ENCODE data around the gene TRIP4.
"Not testable (repeated sequence)": the region's sequence is repeated elsewhere in the genome, so short reads cannot be mapped to it uniquely, and the experiment has no call there.

TRIP4 gene

GRCh38 chr15:64387562-64388168 is at the start of gene TRIP4:
Gene TRIP4 (plus strand): TSS chr15:64387836. CDS start chr15:64387864, 28 bp downstream.
- peak; percentile 97 for DNase-seq

- no peak for DNase-seq
Observed at GRCh38 chr15:64340355-64340754, 47.3 kb upstream of the TRIP4 start.

GRCh38 chr15:64341961-64342360 is 45.7 kb upstream of the TRIP4 start:
- no peak for DNase-seq

GRCh38 chr15:64343222-64343621 is 44.4 kb upstream of the TRIP4 start:
- no peak for DNase-seq

GRCh38 chr15:64343841-64344240 is 43.8 kb upstream of the TRIP4 start:
- no peak for DNase-seq

- DNase-seq: no peak
Observed at GRCh38 chr15:64344651-64345294, 42.9 kb upstream of the TRIP4 start.

- DNase-seq: not testable (repeated sequence)
Observed at GRCh38 chr15:64346242-64346641, 41.4 kb upstream of the TRIP4 start.

- DNase-seq: no peak
Observed at GRCh38 chr15:64348455-64348854, 39.2 kb upstream of the TRIP4 start.

GRCh38 chr15:64349375-64349774 is 38.3 kb upstream of the TRIP4 start:
- no peak for DNase-seq

GRCh38 chr15:64351265-64351664 is 36.4 kb upstream of the TRIP4 start:
- DNase-seq: peak; percentile 59

- DNase-seq: no peak
Observed at GRCh38 chr15:64354688-64355344, 32.8 kb upstream of the TRIP4 start.

- peak; percentile 8 for DNase-seq
Observed at GRCh38 chr15:64355348-64355943, 32.2 kb upstream of the TRIP4 start.

- DNase-seq: peak; percentile 96
Observed at GRCh38 chr15:64355944-64356709, 31.5 kb upstream of the TRIP4 start, which contains the start of gene CSNK1G1. Gene CSNK1G1 (minus strand): TSS chr15:64356173. CDS start chr15:64300499, 55,674 bp downstream.

GRCh38 chr15:64356710-64357040 is 31.0 kb upstream of the TRIP4 start:
- no peak for DNase-seq

GRCh38 chr15:64361259-64361658 is 26.4 kb upstream of the TRIP4 start:
- DNase-seq: no peak

GRCh38 chr15:64369078-64369607 is 18.5 kb upstream of the TRIP4 start:
- DNase-seq: no peak

GRCh38 chr15:64371383-64371782 is 16.3 kb upstream of the TRIP4 start:
- not testable (repeated sequence) for DNase-seq

- peak; percentile 81 for DNase-seq
Observed at GRCh38 chr15:64373360-64373759, 14.3 kb upstream of the TRIP4 start.

GRCh38 chr15:64379216-64379960 is 8.2 kb upstream of the TRIP4 start:
- peak; percentile 37 for DNase-seq

- not testable (repeated sequence) for DNase-seq
Observed at GRCh38 chr15:64380130-64380870, 7.3 kb upstream of the TRIP4 start.
